A549 (cell line): ENCODE results near the gene STXBP2.

Experiments
- ESRRA ChIP-seq: fragments of 150-350 bp; IDR thresholded peaks from 2 replicates; pipeline ENCODE4 v1.6.1; 2014; ENCODE audit warnings: mild to moderate bottlenecking, low read length, borderline replicate concordance
- HDAC2 ChIP-seq: fragments of 200-600 bp; sonication (generic); IDR thresholded peaks from 2 replicates; pipeline ENCODE4 v1.6.1; 2016
- HEYL ChIP-seq: fragments of 250-450 bp; sonication (Bioruptor Pico); IDR thresholded peaks from 2 replicates; pipeline ENCODE4 v1.8.0; 2021; ENCODE audit warnings: mild to moderate bottlenecking, moderate library complexity
- MAFK ChIP-seq: fragments of 450-650 bp; IDR thresholded peaks from 2 replicates; pipeline ENCODE4 v1.6.1; 2014; ENCODE audit not compliant: partially characterized antibody
- MAX ChIP-seq: IDR thresholded peaks from 2 replicates; pipeline ENCODE4 v1.6.1; 2012
- NR3C1 ChIP-seq: fragments of >200 bp; sonication (Bioruptor Twin); formaldehyde crosslinking; IDR thresholded peaks from 3 replicates; pipeline ENCODE4 v1.6.1; 2017
- POLR2A ChIP-seq: IDR thresholded peaks from 2 replicates; pipeline ENCODE4 v1.6.1; 2012; ENCODE audit warnings: mild to moderate bottlenecking, low read length
- RCOR1 ChIP-seq: fragments of 150-350 bp; IDR thresholded peaks from 2 replicates; pipeline ENCODE4 v1.6.1; 2014; ENCODE audit warnings: antibody characterized with exemption, low read length, low read depth
- REST ChIP-seq: fragments of 200-600 bp; sonication (generic); IDR thresholded peaks from 2 replicates; pipeline ENCODE4 v1.6.1; 2016; ENCODE audit warnings: antibody characterized with exemption, mild to moderate bottlenecking, moderate library complexity
- SMC3 ChIP-seq: fragments of >200 bp; sonication (Bioruptor Twin); formaldehyde crosslinking; IDR thresholded peaks from 3 replicates; pipeline ENCODE4 v1.6.1; 2018; ENCODE audit warnings: inconsistent platforms
- ZFP36 ChIP-seq: fragments of 450-650 bp; IDR thresholded peaks from 2 replicates; pipeline ENCODE4 v1.6.1; 2014; ENCODE audit warnings: borderline replicate concordance; ENCODE audit not compliant: partially characterized antibody
- TF ChIP-seq, protein P1 (sequence below): fragments of >200 bp; sonication (Bioruptor Twin); formaldehyde crosslinking; IDR thresholded peaks from 3 replicates; pipeline ENCODE4 v1.5.1; 2016
- TF ChIP-seq, protein P2 (sequence below): fragments of 250-450 bp; sonication (Bioruptor Pico); IDR thresholded peaks from 2 replicates; pipeline ENCODE4 v1.5.0; 2021; ENCODE audit warnings: mild to moderate bottlenecking, moderate library complexity, borderline replicate concordance

DNA sequence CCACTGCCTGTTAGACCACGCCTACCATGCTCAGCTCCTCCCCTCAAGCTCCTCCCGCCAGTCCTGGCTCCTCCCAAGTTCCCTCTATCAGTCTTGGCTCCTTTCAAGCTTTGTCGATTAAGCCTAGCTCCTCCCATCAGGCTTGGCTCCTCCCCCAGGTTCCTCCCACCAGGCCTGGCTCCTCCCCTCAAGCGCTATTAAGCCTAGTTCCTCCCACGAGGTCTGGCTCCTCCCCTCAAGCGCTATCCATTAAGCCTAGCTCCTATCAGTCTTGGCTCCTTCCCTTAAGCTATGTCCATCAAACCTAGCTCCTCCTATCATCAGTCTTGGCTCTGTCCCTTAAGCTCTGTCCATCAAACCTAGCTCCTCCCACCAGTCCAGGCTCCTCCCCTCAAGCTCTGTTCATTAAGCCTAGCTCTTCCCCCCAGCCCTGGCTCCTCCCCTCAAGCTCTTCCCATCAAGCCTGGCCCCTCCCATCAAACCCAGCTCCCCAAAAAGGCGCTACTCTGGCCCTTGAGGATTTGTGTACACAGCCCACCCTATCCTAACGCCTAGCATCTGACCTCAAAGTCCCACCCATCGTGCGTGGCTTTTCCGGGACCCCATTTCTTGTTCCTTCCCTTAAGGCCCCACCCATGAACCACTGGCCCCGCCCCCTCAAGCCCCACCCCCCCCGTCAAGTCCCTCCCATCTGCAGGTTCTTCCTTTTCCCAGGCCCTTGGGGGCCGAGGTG, 31.3 kb upstream of the STXBP2 start:
- no peak for TF ChIP-seq MAX
- no peak for TF ChIP-seq POLR2A
- TF ChIP-seq, protein P1, sequence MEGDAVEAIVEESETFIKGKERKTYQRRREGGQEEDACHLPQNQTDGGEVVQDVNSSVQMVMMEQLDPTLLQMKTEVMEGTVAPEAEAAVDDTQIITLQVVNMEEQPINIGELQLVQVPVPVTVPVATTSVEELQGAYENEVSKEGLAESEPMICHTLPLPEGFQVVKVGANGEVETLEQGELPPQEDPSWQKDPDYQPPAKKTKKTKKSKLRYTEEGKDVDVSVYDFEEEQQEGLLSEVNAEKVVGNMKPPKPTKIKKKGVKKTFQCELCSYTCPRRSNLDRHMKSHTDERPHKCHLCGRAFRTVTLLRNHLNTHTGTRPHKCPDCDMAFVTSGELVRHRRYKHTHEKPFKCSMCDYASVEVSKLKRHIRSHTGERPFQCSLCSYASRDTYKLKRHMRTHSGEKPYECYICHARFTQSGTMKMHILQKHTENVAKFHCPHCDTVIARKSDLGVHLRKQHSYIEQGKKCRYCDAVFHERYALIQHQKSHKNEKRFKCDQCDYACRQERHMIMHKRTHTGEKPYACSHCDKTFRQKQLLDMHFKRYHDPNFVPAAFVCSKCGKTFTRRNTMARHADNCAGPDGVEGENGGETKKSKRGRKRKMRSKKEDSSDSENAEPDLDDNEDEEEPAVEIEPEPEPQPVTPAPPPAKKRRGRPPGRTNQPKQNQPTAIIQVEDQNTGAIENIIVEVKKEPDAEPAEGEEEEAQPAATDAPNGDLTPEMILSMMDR = no peak
- TF ChIP-seq REST = no peak
- TF ChIP-seq MAFK = no peak
- no peak for TF ChIP-seq ZFP36
- TF ChIP-seq RCOR1 = no peak
- no peak for TF ChIP-seq SMC3
- TF ChIP-seq NR3C1 = no peak
- no peak for TF ChIP-seq ESRRA
- TF ChIP-seq HEYL (CRISPR knock-in tag) = no peak
- TF ChIP-seq, protein P2, sequence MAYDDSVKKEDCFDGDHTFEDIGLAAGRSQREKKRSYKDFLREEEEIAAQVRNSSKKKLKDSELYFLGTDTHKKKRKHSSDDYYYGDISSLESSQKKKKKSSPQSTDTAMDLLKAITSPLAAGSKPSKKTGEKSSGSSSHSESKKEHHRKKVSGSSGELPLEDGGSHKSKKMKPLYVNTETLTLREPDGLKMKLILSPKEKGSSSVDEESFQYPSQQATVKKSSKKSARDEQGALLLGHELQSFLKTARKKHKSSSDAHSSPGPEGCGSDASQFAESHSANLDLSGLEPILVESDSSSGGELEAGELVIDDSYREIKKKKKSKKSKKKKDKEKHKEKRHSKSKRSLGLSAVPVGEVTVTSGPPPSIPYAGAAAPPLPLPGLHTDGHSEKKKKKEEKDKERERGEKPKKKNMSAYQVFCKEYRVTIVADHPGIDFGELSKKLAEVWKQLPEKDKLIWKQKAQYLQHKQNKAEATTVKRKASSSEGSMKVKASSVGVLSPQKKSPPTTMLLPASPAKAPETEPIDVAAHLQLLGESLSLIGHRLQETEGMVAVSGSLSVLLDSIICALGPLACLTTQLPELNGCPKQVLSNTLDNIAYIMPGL (CRISPR knock-in tag) = no peak
- TF ChIP-seq HDAC2 = no peak
